GM21529 (cell line): Measurements from ENCODE around the gene PCNX3.

Experiments
- ATAC-seq: cut with Tn5 transposase; IDR thresholded peaks from one replicate; pipeline ENCODE4 v1.9.1; 2021; ENCODE audit not compliant: unreplicated experiment

PCNX3 gene

DNA sequence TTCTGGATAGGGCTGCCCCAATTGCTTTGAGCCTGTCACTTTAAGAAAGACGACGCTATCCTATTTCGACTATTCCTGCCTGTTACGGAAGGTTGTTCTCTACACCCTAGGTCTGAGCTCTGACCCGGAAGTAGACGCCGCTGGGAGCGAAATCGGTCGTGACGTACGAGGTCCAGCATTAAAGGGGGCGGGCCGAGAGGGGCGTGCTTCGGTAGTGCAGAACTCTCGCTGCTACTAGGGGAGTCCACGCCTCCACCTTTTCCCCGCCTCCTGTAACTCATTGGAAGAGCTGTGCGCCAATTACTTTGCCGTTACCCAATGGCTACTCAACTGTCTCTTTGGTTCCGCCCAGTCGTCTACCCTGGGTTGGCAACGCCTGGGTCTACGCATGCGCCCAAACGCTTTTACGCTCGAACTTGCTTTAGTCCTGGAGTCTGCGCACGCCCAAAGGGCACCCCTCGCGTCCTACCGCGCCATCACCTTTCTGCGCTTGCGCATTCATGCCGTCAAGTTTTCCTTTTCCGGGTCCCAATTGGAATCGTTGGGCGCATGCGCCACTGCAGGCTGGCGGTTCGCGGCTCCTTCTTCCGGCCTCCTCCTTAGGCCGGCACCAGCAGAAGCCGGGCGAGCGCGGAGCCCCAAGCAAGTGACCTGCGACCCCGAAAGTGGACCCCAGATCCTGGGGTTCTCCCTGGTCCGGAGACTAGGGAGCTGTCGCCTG lies at the start of gene PCNX3:
PCNX3 (plus strand) TSS at position 548 of the 721 bp plus-strand sequence. CDS start 536 bp downstream, outside the sequence.
- ATAC-seq, result peak; percentile 80

DNA sequence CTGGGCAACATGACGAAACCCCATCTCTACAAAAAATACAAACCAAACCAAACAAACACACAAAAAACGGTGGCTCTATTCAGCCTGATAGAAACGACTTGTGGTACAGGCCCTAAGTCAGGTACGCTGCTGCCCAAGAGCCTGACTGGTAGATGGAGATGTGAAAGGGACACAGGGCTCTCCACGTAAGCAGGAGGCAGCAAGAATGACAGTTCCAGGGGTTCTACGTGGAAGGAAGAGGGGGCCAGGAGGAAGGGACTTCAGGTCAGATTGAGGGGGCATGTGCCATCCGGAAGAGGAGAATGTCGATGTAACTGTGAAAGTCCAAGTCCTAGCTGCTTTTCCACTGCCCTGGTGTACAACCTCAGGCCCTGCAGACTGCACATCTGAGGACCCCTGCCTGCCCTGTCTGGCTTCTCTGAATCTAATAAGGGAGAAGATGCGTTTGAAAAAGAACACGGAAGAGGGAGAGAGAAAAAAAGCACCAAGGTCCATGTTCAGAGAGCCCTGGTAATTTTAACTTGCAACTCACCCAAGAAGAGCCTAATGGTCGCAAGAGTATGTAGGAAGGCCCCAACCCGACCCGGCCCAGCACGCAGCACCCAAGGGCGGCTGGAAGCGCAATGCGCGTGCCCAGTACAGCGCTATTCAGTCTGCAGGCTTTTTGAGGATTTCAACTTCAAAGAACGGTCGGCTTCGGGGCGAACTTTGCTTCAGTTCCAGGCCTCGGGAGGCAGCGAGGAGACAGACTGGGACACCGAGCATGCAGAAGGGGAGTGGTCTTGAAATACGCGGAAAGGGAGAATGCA lies 46.2 kb upstream of the PCNX3 start:
- ATAC-seq, result peak; percentile 3

DNA sequence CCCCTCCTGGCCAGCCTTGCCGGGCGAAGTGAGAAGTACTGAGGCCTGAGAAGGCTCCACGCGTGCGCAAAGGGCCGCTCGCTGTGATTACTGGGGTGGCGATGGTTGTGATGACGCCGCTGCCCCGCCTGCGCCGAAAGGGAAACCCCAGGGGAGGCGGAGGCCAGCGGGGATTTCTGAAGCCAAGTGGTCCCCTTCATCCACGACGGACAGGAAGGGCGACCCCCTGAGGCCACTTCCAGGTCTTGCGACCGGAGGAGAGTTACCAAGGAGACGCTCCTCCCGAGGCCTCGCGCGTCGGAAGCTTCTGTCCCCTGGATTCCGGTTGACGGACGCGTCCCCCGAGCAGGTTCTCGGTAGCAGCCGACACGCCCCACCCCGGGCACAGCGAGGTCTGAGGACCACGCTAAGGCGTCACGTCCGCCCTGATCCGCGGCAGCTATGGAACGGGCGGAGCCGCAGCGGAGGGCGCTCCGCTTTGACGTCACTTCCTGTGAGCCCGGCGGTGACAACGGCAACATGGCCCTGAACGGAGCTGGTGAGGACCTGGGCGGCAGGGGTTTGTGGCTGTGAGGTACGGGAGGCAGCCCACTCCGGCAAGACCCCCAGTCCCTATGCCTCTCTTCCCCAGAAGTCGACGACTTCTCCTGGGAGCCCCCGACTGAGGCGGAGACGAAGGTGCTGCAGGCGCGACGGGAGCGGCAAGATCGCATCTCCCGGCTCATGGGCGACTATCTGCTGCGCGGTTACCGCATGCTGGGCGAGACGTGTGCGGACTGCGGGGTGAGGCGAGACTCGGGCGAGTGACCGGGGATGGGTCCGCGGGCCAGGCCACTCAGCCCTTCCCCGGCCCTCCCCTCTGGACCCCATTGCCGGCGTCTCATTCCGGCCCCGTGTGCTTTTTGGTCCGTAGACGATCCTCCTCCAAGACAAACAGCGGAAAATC lies 45.3 kb upstream of the PCNX3 start, which contains the start of gene ZNRD2:
ZNRD2 (plus strand) TSS at position 505 of the 946 bp plus-strand sequence; CDS start at position 520, 15 bp downstream.
- ATAC-seq, result peak; percentile 63

DNA sequence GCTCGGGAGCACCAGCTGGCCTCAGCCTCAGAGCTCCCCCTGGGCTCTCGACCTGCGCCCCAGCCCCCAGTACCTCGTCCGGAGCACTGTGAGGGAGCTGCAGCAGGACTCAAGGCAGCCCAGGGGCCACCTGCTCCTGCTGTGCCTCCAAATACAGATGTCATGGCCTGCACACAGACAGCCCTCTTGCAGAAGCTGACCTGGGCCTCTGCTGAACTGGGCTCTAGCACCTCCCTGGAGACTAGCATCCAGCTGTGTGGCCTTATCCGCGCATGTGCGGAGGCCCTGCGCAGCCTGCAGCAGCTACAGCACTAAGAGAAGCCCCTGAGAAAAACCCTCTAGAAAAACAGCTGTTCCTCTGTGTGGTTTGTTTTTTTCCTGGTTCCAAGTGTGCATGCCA lies 44.2 kb upstream of the PCNX3 start:
- no peak for ATAC-seq

GRCh38 chr11:65571940-65572339 lies 43.6 kb upstream of the PCNX3 start:
- ATAC-seq, result no peak

DNA sequence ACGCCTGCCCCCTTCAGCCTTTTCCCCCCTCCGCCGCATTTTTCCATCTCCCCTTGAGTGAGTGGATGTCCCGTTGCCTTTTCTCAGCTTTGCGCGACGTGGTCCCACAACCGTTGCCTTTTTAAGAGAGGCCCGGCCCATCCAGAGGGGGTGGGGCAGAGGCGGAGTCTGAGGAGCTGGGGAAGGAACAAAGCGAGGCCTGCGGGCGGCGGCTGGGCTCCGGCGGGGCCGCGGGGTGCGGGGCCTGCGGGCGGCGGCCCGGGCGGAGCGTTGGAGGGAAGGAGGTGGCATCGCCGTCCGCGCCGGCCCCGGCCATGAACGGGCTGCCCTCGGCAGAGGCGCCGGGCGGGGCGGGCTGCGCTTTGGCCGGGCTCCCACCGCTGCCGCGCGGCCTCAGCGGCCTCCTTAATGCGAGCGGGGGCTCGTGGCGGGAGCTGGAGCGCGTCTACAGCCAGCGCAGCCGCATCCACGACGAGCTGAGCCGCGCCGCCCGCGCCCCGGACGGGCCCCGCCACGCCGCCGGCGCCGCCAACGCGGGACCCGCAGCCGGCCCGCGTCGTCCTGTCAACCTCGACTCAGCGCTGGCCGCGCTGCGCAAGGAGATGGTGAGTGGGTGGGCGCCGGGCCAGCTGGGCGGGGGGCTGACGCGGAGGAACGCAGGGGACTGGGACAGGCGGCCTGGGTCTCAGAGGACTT lies 43.1 kb upstream of the PCNX3 start, which contains the start of gene FAM89B:
FAM89B (plus strand) TSS at position 183 of the 696 bp plus-strand sequence; CDS start at position 315, 132 bp downstream.
- ATAC-seq, result no peak

GRCh38 chr11:65573391-65574079 lies 42.0 kb upstream of the PCNX3 start:
- no peak for ATAC-seq

DNA sequence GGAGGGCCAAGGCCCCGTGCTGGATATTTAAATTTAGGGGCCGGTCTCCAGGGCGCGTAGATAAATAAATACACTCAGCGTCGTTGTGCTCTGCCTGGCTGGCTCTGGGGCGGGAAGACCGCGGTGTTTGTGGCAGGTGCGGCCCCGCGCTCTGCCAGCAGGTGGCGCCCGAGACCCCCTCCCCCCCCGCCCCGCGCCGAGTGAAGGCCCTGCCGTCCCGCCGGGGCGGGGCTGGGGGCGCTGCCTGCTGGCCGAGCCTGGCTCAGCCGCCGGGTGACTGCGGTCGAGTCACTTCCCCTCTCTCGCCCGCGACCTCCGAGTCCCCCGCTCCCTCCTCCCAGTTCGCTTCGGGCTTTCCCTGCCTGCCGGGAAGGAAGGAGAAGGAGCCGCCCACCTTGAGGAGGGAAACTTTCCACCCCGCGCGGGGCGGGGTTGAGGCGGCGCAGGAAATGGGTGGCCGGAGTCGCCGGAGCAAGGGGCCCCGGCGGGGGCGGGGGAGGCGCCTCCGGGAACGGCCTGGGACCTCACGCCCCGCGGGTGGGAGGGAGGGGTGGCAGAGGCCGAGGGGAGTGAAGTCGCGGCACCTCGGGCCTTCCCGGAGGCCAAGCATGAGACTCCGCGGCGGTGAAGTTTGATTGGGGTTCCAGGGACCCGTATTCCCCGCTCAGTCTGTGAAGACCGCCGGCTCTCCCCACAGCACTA lies 41.3 kb upstream of the PCNX3 start:
- ATAC-seq, result peak; percentile 26

DNA sequence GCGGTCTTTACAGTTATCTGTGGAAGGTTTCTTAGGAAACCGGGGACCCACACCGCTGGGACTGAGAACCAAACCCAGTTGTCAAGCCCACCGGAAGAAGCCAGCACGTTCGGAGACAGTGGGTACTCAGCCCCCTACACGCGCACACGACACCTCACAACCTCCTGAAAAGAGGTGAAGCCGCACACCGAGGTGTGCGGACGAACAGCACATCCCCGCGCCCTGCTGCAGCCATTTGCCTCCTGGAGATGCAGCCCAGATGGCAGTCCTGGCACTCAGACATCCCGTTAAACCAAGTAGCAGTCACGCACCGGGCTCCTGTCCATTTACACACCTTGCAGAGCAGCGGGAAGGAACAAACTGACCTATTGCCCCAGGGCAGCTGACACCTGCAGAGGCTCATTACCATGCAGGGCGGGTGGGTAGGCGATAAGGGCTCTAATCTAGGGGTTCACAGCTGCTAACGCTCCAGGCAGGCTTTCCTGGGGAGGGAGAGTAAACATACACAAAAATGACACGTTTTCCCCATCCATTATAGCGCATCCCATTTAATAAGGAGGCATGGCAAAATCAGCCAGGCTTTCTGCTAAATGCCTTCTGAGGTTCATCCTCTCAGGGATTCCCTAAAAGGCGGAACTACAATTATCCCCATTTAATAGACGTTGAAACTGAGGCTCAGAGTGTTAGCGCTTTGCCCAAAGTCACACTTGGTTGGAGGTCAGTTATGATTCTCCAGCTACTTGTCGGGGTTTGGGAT lies 40.6 kb upstream of the PCNX3 start:
- no peak for ATAC-seq

DNA sequence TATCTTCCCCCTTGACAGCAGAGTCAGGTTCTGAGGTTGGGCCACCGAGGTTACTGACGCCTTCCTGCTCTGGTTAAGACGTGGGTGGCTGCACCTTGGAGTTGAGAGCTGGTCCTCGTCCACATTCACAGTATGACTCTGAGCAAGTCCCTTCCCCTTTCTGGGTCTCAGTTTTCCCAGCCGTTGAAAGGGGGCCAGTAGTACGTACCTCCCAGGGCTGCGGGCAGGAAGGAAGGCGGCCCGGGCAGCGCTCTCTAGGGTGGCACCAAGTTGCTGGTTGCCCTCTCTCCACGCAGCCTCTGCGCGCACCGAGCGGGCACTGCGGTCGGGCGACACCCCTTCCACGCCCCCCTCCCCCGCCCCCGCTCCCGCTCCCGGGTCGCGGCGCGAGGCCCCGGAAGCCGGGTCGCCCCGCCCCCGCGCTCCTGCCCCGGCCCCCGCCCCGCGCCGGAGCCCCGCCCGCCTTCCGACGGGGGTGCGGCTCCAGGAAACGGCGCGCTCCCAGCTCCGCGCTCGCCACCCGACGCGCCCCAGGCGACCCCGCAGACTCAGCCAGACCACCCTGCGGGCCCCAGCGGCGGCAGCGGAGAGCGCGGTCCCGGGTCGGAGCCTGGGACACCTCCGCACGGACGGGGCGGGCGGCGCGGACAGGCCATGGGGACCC lies 39.9 kb upstream of the PCNX3 start, which contains the start of gene EHBP1L1:
EHBP1L1 (plus strand) TSS at position 486 of the 664 bp plus-strand sequence. CDS start 250 bp downstream, outside the sequence.
- ATAC-seq, result peak; percentile 29

DNA sequence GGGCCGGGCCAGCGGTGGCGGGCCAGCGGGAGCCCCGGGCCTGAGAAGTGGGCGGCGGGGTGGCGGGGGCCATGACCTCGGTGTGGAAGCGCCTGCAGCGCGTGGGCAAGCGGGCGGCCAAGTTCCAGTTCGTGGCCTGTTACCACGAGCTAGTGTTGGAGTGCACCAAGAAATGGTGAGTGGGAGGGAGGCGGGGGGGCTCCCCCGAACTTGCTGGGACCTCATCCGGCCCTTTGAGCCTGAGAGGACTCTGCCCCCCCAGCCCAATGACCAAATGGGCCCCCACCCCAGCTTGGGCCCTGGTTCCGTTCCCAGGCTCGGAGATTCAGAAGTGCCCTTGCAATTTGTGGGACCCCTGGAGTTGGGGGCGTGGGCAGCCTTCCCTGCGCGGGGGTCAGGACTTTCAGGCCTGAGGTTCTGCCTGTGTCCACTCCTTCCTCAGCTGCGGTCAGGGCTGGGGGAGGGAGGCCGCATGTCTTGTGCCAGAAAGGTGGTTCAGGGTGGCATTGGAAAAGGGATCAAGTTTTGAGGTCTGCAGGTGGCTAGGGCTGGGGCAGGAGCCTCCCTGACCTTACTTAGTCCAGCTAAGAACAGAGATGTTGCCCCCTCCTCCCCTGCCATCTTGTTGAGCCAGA lies 39.2 kb upstream of the PCNX3 start:
- no peak for ATAC-seq

DNA sequence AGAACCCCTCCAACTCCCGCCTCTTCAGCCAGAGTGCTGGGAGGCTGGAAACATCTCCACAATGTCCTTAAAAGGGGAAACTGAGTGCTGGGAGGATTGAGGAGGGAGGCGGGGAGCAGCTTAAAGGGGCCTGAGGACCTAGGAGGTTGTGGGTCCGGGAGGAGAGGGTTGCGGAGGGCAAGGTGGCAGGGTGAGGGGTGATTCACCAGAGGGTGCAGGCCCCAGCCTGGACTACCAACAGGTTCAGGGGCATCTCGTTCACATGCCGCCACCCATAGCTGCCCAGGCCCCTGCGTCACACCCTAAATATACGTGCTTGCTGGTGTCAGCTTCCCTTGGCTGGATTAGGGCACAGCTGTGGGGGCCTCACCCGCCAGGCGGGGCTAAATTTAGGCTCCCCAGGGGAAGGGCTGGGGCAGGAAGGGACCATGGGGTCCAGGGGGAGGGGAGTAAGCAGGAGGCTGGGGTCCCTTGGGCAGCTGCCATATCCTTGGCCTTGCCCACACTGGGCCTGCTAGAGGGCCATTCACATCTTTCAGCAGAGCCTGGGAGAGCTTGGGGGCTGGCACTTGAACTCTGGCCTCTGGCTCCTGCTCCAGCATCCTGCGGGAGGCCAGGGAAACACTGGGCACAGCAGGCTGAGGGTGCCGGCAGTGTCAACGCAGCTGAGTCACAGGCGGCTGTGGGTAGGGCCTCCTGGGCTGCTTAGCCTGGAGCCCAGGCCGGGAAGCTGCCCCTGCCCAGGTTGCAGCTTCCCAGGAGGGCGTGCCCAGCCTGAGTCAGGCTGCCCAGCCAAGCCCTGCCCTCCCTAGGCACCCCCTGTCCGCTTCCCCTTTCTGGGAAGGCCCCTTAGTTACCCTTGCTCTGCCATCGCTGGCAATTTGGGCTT lies 38.5 kb upstream of the PCNX3 start:
- ATAC-seq, result no peak

DNA sequence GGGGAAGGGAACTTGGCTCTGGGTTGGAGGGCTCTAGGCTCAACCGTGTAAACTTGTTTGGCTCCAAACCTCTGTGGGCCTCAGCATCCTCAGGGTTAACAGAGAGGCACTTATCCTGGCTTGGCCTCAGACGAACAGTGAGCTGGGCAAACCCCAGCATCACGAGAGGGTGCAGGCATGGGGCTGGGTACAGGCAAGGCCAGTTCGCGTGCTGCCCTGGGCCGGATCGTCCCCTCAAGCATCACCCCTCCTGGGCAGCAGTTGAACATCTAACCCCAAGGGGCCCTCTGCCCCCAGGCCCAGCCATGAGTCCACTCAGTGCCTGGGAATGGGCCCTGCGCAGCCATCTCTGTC lies 37.8 kb upstream of the PCNX3 start:
- ATAC-seq, result no peak

GRCh38 chr11:65578134-65578533 lies 37.4 kb upstream of the PCNX3 start:
- no peak for ATAC-seq

DNA sequence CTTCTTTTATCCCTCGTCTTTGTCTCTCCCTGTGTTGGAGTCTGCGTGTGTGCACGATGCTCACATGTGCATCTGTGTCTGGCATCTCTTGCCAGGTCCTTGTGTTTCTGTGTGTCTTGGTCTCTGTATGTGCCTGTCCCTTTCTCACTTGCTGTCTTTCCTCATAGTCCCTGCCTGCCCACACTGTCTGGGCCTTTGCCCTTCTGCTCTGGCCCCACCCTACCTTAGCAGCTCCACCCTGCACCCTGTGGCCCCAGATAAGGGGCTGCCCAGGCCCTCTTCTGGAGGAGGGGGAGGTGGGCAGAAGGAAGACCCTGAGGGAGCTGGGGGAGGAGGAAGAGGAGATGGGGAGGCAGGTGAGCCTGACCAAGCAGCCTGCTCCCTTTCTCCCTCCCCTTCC lies 36.9 kb upstream of the PCNX3 start:
- no peak for ATAC-seq

- ATAC-seq, result no peak
These were observed 36.3 kb upstream of the PCNX3 start for GRCh38 chr11:65579291-65579690.
